ENCODE data around the gene MICAL2.

DNA sequence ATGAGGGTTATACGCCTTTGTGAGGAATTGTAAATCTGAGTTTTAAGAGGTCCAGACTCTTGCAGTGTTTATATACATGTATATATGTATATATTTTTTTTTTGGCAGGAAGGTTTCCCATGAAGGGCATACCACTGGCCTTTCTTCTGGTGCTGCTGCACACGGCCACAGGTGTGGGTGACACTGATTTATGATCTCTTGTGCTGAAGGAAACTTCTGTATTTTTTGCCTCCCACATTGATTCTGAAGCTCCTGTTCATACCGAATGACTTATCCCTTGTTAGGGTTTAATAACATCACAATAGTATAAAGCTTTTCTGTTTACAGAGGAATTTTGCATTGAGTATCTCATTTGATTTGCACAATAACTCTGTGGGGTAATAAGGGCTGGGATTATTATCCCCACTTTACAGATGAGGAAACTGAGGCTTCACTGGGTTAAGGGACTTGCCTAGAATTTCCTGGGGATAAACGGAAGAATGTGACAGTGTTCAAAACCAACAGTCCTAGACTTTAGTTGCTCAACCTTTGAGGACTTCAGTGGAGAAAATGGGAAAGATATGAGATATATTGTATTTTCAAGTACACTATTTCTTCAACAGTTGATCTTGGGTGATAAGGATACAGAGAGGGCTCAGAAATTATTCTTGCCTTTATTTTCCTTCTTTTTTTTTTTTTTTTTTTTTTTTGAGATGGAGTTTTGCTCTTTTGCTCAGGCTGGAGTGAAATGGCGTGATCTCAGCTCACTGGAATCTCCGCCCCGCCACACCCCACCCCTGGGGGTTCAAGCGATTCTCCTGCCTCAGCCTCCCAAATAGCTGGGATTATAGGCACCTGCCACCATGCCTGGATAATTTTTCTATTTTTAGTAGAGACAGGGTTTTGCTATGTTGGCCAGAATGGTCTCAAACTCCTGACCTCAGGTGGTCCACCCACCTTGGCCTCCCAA is 70.1 kb downstream of the MICAL2 start:
- TF ChIP-seq POLR2A (IDR thresholded peaks at IDR 0.05; ENCODE audit: low read depth, low read length) (no peak), POLR2AphosphoS5 (IDR thresholded peaks at IDR 0.05; ENCODE audit: low read depth, low read length) (no peak), SPI1 (IDR thresholded peaks at IDR 0.05; ENCODE audit: low read depth, low read length) (no peak), TAF1 (IDR thresholded peaks at IDR 0.05; ENCODE audit: low read depth, low read length) (no peak), PAX5 (IDR thresholded peaks at IDR 0.05; ENCODE audit: insufficient read depth, low read length, severe bottlenecking) (no peak), POU2F2 (IDR thresholded peaks at IDR 0.05; ENCODE audit: low read depth, low read length) (no peak)
